SH-SY5Y (cell line): ENCODE data around the gene CEP89.

Source experiments
- GATA2 ChIP-seq: IDR thresholded peaks from 2 replicates; pipeline ENCODE4 v1.6.1; 2011; ENCODE audit warnings: mild to moderate bottlenecking, low read depth, low read length
- GATA3 ChIP-seq: IDR thresholded peaks from 2 replicates; pipeline ENCODE4 v1.6.1; 2011; ENCODE audit warnings: low read depth, mild to moderate bottlenecking, low read length, moderate library complexity

DNA sequence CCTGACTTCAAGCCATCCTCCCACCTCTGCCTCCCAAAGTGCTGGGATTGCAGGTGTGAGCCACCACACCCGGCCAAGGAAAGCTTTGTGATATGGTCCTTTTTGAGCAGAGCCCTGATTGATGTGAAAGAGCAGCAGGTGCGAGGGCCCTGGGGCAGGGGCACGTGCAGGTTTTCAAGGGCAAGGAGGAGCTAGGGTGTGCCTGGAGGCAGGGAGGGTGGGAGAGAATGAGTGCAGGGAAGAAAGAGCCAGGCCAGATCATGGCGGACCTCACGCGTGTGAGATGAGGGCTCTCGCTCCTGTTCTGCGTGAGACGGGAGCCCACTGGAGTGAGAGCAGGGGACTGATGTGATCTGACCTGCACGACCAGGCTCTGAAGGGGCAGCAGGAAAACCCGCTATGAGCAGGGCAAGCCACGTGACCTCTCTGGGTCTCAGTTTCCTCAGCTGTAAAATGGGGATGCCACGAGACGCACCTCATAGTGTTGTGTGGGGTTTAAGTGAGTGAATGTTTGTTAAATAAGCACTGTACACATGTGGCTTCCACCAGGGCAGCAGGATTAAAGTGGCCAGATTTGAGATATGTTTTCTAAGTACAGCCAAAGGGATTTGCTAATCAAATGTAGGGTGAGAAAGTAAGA, 26.1 kb upstream of the CEP89 start:
- TF ChIP-seq GATA2, result no peak
- TF ChIP-seq GATA3, result no peak
